Loucy (cell line): ENCODE data around the gene NRM.

ENCODE experiments used
- CTCF ChIP-seq: fragments of 200-600 bp; sonication (generic); conservative IDR thresholded peaks from 2 replicates; pipeline ENCODE4 v1.5.1; 2014; ENCODE audit warnings: mild to moderate bottlenecking, antibody characterized with exemption, low read length
- EZH2phosphoT487 ChIP-seq: fragments of 200-600 bp; IDR thresholded peaks from 2 replicates; pipeline ENCODE4 v1.6.1; 2018; ENCODE audit warnings: antibody characterized with exemption, mild to moderate bottlenecking, moderate library complexity, borderline replicate concordance

- TF ChIP-seq CTCF (no peak), EZH2phosphoT487 (no peak)
These were observed 23.5 kb upstream of the NRM start for GRCh38 chr6:30714263-30714662.
